H1 (cell line): ENCODE results near the gene CRY1. TPM values are rescaled to one million over a fixed set of nuclear protein-coding genes. Genes with fewer than 3 reads are reported as not detected.

Source experiments
- CTCF ChIA-PET: fragments of 300-600 bp; sonication (Branson Sonifier 250); formaldehyde crosslinking; loops from one replicate; lab custom pipeline; 2021; ENCODE audit not compliant: partially characterized antibody; lab: Charles Lee
- POLR2A ChIA-PET: fragments of 300-600 bp; sonication (Branson Sonifier 250); formaldehyde crosslinking; loops from one replicate; lab custom pipeline; 2021; ENCODE audit warnings: inconsistent platforms; ENCODE audit not compliant: partially characterized antibody; lab: Charles Lee
- DNase-seq, 2 experiments: peaks; one replicate each; pipeline versions ENCODE4 v3.0.0 to v3.0.0-alpha.2; 2010 to 2022; ENCODE audit warnings: low spot score in 2 of 2, low read depth in 1 of 2, mixed read lengths in 1 of 2
- FAIRE-seq: peaks from 2 replicates; lab custom pipeline; 2011; peaks lifted over from hg19 to GRCh38; lab: Jason Lieb, UNC
- H2AFZ ChIP-seq: 2 replicates; pipeline ENCODE4 v1.8.1; 2012; ENCODE audit warnings: low read length, inconsistent platforms
- H2AK5ac ChIP-seq: 2 replicates; pipeline ENCODE4 v1.6.1; 2013; ENCODE audit warnings: low read depth, low read length
- H2BK120ac ChIP-seq: replicated peaks from 2 replicates; pipeline ENCODE3; 2013; ENCODE audit warnings: low read depth, low read length, inconsistent platforms
- H2BK12ac ChIP-seq: 2 replicates; pipeline ENCODE4 v1.6.1; 2013; ENCODE audit warnings: low read depth, low read length
- H2BK15ac ChIP-seq: 2 replicates; pipeline ENCODE4 v1.6.1; 2013; ENCODE audit warnings: low read length
- H2BK20ac ChIP-seq: 2 replicates; pipeline ENCODE4 v1.6.1; 2013; ENCODE audit warnings: low read length
- H2BK5ac ChIP-seq: 2 replicates; pipeline ENCODE4 v1.6.1; 2013; ENCODE audit warnings: low read depth, low read length
- H3K14ac ChIP-seq: 2 replicates; pipeline ENCODE4 v1.6.1; 2013; ENCODE audit warnings: inconsistent platforms; ENCODE audit not compliant: insufficient read length
- H3K18ac ChIP-seq: 2 replicates; pipeline ENCODE4 v1.6.1; 2013; ENCODE audit warnings: low read length; ENCODE audit errors: extremely low read depth
- H3K23ac ChIP-seq: 2 replicates; pipeline ENCODE4 v1.6.1; 2013; ENCODE audit warnings: inconsistent platforms; ENCODE audit not compliant: insufficient read length
- H3K23me2 ChIP-seq: 2 replicates; pipeline ENCODE4 v1.6.1; 2013; ENCODE audit warnings: low read depth, low read length
- H3K27ac ChIP-seq: 2 replicates; pipeline ENCODE4 v1.6.1; 2011; ENCODE audit warnings: low read depth, low read length, inconsistent platforms
- H3K27me3 ChIP-seq, 4 experiments: replicated peaks in 1 of 4; 1 replicate in 1 of 4; 2 replicates in 3 of 4; pipeline versions ENCODE4 v1.6.1 to v1.8.1; 2011 to 2013; ENCODE audit warnings: low read length in 3 of 4, mild to moderate bottlenecking in 3 of 4, inconsistent platforms in 2 of 4, mixed read lengths in 2 of 4, moderate library complexity in 1 of 4; ENCODE audit not compliant: control insufficient read depth in 3 of 4, insufficient read depth in 3 of 4; ENCODE audit errors: extremely low read depth in 1 of 4
- H3K36me3 ChIP-seq, 4 experiments: 2 replicates each; pipeline versions ENCODE4 v1.6.1 to v1.8.1; 2011 to 2013; ENCODE audit warnings: mild to moderate bottlenecking in 4 of 4, low read length in 3 of 4, moderate library complexity in 2 of 4, control low read depth in 1 of 4, inconsistent platforms in 1 of 4; ENCODE audit not compliant: insufficient read depth in 4 of 4, control insufficient read depth in 2 of 4
- H3K4ac ChIP-seq: replicated peaks from 2 replicates; pipeline ENCODE3; 2013; ENCODE audit warnings: low read length, low read depth, mixed read lengths, inconsistent platforms; ENCODE audit not compliant: insufficient read length
- H3K4me1 ChIP-seq, 4 experiments: replicated peaks in 1 of 4; 1 replicate in 1 of 4; 2 replicates in 3 of 4; pipeline versions ENCODE4 v1.6.1 to v1.8.1; 2011 to 2013; ENCODE audit warnings: low read length in 3 of 4, inconsistent platforms in 2 of 4, mixed read lengths in 1 of 4; ENCODE audit not compliant: insufficient read depth in 4 of 4, control insufficient read depth in 3 of 4
- H3K4me2 ChIP-seq, 2 experiments: 2 replicates each; pipeline versions ENCODE4 v1.6.1 to v1.8.1; 2011 to 2013; ENCODE audit warnings: low read depth in 2 of 2, low read length in 2 of 2, control low read depth in 1 of 2, inconsistent platforms in 1 of 2, mild to moderate bottlenecking in 1 of 2; ENCODE audit not compliant: insufficient read depth in 1 of 2
- H3K4me3 ChIP-seq, 4 experiments: fragments of 200-600, 300-600 bp in 1 of 4; sonication (generic), shearing (Covaris generic), sonication (Bioruptor Twin) in 1 of 4; 2 replicates each; pipeline versions ENCODE4 v1.5.1 to v1.8.1; 2011 to 2016; ENCODE audit warnings: low read length in 4 of 4, low read depth in 3 of 4, control low read depth in 2 of 4, inconsistent platforms in 2 of 4, mild to moderate bottlenecking in 2 of 4, mixed read lengths in 1 of 4, moderate library complexity in 1 of 4; ENCODE audit not compliant: insufficient read depth in 2 of 4; ENCODE audit errors: extremely low read depth in 1 of 4
- H3K56ac ChIP-seq: replicated peaks from 2 replicates; pipeline ENCODE3; 2013; ENCODE audit warnings: low read depth, mild to moderate bottlenecking, mixed read lengths, low read length, inconsistent platforms; ENCODE audit not compliant: insufficient read length
- H3K79me1 ChIP-seq: 2 replicates; pipeline ENCODE4 v1.6.1; 2013; ENCODE audit warnings: low read depth, low read length, control low read depth
- H3K79me2 ChIP-seq, 2 experiments: 2 replicates each; pipeline versions ENCODE4 v1.6.1 to v1.8.1; 2012 to 2013; ENCODE audit warnings: low read length in 2 of 2, mild to moderate bottlenecking in 2 of 2, inconsistent platforms in 1 of 2; ENCODE audit not compliant: insufficient read depth in 2 of 2, control insufficient read depth in 1 of 2
- H3K9ac ChIP-seq, 4 experiments: replicated peaks in 1 of 4; 1 replicate in 1 of 4; 2 replicates in 3 of 4; pipeline versions ENCODE4 v1.6.1 to v1.8.1; 2011 to 2013; ENCODE audit warnings: low read depth in 3 of 4, low read length in 3 of 4, control low read depth in 2 of 4, mild to moderate bottlenecking in 2 of 4, moderate library complexity in 2 of 4, inconsistent platforms in 1 of 4; ENCODE audit errors: extremely low read depth in 1 of 4
- H3K9me3 ChIP-seq, 2 experiments: 2 replicates each; pipeline versions ENCODE4 v1.6.1 to v1.8.1; 2012 to 2013; ENCODE audit warnings: mild to moderate bottlenecking in 2 of 2, moderate library complexity in 2 of 2, control low read depth in 1 of 2, inconsistent platforms in 1 of 2, low read depth in 1 of 2, low read length in 1 of 2, mixed read lengths in 1 of 2; ENCODE audit not compliant: insufficient read depth in 2 of 2
- H4K20me1 ChIP-seq, 2 experiments: replicated peaks in 1 of 2; 2 replicates each; pipeline versions ENCODE3 to v1.8.1; 2011 to 2013; ENCODE audit warnings: inconsistent platforms in 2 of 2, low read length in 2 of 2, mild to moderate bottlenecking in 1 of 2; ENCODE audit not compliant: insufficient read depth in 2 of 2, control insufficient read depth in 1 of 2
- H4K5ac ChIP-seq: 2 replicates; pipeline ENCODE4 v1.6.1; 2013; ENCODE audit warnings: low read length, low read depth, mixed read lengths, inconsistent platforms; ENCODE audit not compliant: insufficient read length
- H4K8ac ChIP-seq: 2 replicates; pipeline ENCODE4 v1.8.0; 2013; ENCODE audit warnings: mild to moderate bottlenecking, moderate library complexity, low read length, inconsistent platforms; ENCODE audit not compliant: insufficient read depth; ENCODE audit errors: extremely low read depth
- H4K91ac ChIP-seq: replicated peaks from 2 replicates; pipeline ENCODE3; 2013; ENCODE audit warnings: low read length, mixed read lengths, inconsistent platforms; ENCODE audit not compliant: insufficient read length
- CHD1 ChIP-seq: IDR thresholded peaks from 2 replicates; pipeline ENCODE4 v1.6.1; 2012; ENCODE audit warnings: low read depth, low read length, improper control_type of control experiment
- FOSL1 ChIP-seq: IDR thresholded peaks from 2 replicates; pipeline ENCODE4 v1.6.1; 2011; ENCODE audit warnings: mild to moderate bottlenecking, low read depth, low read length, moderate library complexity; ENCODE audit not compliant: insufficient read depth
- PHF8 ChIP-seq: fragments of 200-600 bp; sonication (generic); conservative IDR thresholded peaks from 2 replicates; pipeline ENCODE4 v1.7.1; 2012; ENCODE audit warnings: low read depth, mild to moderate bottlenecking, inconsistent platforms, low read length, moderate library complexity
- RXRA ChIP-seq: IDR thresholded peaks from 2 replicates; pipeline ENCODE4 v1.6.1; 2011; ENCODE audit warnings: low read depth, mild to moderate bottlenecking, low read length, moderate library complexity; ENCODE audit not compliant: insufficient read depth
- SUZ12 ChIP-seq: fragments of 200-600 bp; sonication (generic); IDR thresholded peaks from 2 replicates; pipeline ENCODE4 v1.6.1; 2012; ENCODE audit warnings: mild to moderate bottlenecking, inconsistent platforms, low read length, moderate library complexity, mixed read lengths
- WGBS, 2 experiments: shearing (Covaris generic) in 1 of 2; methylation state at CpG; one replicate each; pipeline versions ENCODE4 v1.1.6 to v1.1.7; 2013 to 2015; ENCODE audit warnings: low lambda C conversion rate in 2 of 2, mixed read lengths in 2 of 2, inconsistent platforms in 1 of 2, low coverage in 1 of 2, missing lambda C conversion rate in 1 of 2; ENCODE audit not compliant: insufficient replicate concordance in 2 of 2, insufficient coverage in 1 of 2, insufficient read length in 1 of 2; ENCODE audit errors: extremely low coverage in 1 of 2, missing lambda C conversion rate in 1 of 2; 5-methylcytosine and 5-hydroxymethylcytosine counted together
- polyA plus RNA-seq, 7 experiments: library from polyadenylated mRNA; depleted of rRNA in 3 of 7; stranded (reverse) in 5 of 7; unstranded in 2 of 7; fragments of >200 nt in 5 of 7; fragments of 200-250 nt in 2 of 7; gene quantifications; 1 replicate in 5 of 7; 2 replicates in 1 of 7; 4 replicates in 1 of 7; pipeline versions ENCODE4 v1.2.1 to v1.2.3, GENCODE V29; 2011 to 2013; ENCODE audit warnings: missing spikeins in 2 of 7, mixed read lengths in 2 of 7
- total RNA-seq: library from RNA; stranded (reverse); fragmentation: NEBNext Ultra II Directional; extraction: Animal tissue kit (Norgen Biotek cat#: 25700); gene quantifications from 2 replicates; pipeline ENCODE4 v1.2.1, GENCODE V29; 2021

Gene CRY1
- total and polyA plus RNA-seq, 2 of the 8 experiments (the other 6 are each of a cell fraction or from before 2014, with no cell fraction given) = 13.6 to 25.1 TPM

GRCh38 chr12:107017042-107017441 is 76.3 kb downstream of the CRY1 start:
- H3K4me2 ChIP-seq = no peak overlapping the region
- no peak overlapping the region for H3K18ac ChIP-seq
- H3K23me2 ChIP-seq = no peaks in the 10 kb centered on the region
- TF ChIP-seq SUZ12 (no peak), CHD1 (no peak), PHF8 (no peak), FOSL1 (no peak), RXRA (no peak)
- ChIA-PET POLR2A (no interaction called here), CTCF (no interaction called here)
- H4K91ac ChIP-seq = no peak overlapping the region
- 89% methylated on average over 4 of the region's 4 CpGs; no CpG with 5 or more reads in 1 of the 2 experiments for WGBS, 2 experiments
- no peak overlapping the region for H2AK5ac ChIP-seq
- no peak overlapping the region for H3K56ac ChIP-seq
- H3K4ac ChIP-seq = no peak overlapping the region
- H3K9ac ChIP-seq = no peak overlapping the region
- DNase-seq (no peak), FAIRE-seq (no peak)
- no peak overlapping the region for H2BK5ac ChIP-seq
- no peak overlapping the region for H2BK20ac ChIP-seq
- no peaks in the 10 kb centered on the region for H3K79me1 ChIP-seq
- no peak overlapping the region for H2BK15ac ChIP-seq
- H2BK120ac ChIP-seq = no peak overlapping the region
- H2BK12ac ChIP-seq = no peak overlapping the region
- H3K27ac ChIP-seq = no peak overlapping the region
- no peaks in the 10 kb centered on the region for H3K27me3 ChIP-seq
- H4K5ac ChIP-seq = no peak overlapping the region
- no peak overlapping the region for H2AFZ ChIP-seq
- H3K23ac ChIP-seq = no peak overlapping the region
- H3K79me2 ChIP-seq = no peaks in the 10 kb centered on the region
- H3K4me3 ChIP-seq = no peak overlapping the region
- no peaks in the 10 kb centered on the region for H4K20me1 ChIP-seq
- no peaks in the 10 kb centered on the region for H3K9me3 ChIP-seq
- H4K8ac ChIP-seq = no peak overlapping the region
- no peak overlapping the region for H3K14ac ChIP-seq
- H3K36me3 ChIP-seq = no peaks in the 10 kb centered on the region; a peak in 1 of 8 replicates
- H3K4me1 ChIP-seq = no peaks in the 10 kb centered on the region
